ENCODE results near the gene RPN2. TPM values are rescaled to one million over a fixed set of nuclear protein-coding genes. Genes with fewer than 3 reads are reported as not detected.

Gene RPN2
- total and polyA plus RNA-seq, 9 of the 15 experiments (the other 6 are each of a cell fraction or from before 2014, with no cell fraction given), result 168 to 548 (median 325) TPM

GRCh38 chr20:37131486-37131885 lies 47.6 kb upstream of the RPN2 start:
- no peak overlapping the region for H3K27ac ChIP-seq (ENCODE audit: extremely low read depth, low read depth, low read length)
- WGBS (ENCODE audit: insufficient coverage, low coverage, missing lambda C conversion rate), result 26% methylated on average over 3 of the region's 3 CpGs
- FAIRE-seq (no peak), ATAC-seq (no peak), DNase-seq (ENCODE audit: extremely low read depth in 1 of 4, low spot score in 3 of 4) (no peak)
- H3K9me1 ChIP-seq (ENCODE audit: control insufficient read depth, insufficient read depth, low read length), result no peaks in the 10 kb centered on the region
- no peak overlapping the region for H3K4me3 ChIP-seq
- in situ Hi-C loops (cut with MboI), result no loop called here
- no peak overlapping the region for H3K4me2 ChIP-seq (ENCODE audit: insufficient read depth, low read length)
- peak; percentile 56 for TF ChIP-seq ZNF316 (IDR thresholded peaks at IDR 0.05)
- no peak for TF ChIP-seq ZNF830 (CRISPR knock-in tag; IDR thresholded peaks at IDR 0.05)
- no peak for TF ChIP-seq FUS (optimal IDR thresholded peaks at IDR 0.05; ENCODE audit: low read depth, low read length)
- peak; percentile 36; the same call in 1 of the 2 replicates for TF ChIP-seq C11orf30 (IDR thresholded peaks at IDR 0.05; ENCODE audit: low read depth)
- no peak for TF ChIP-seq NR0B1 (IDR thresholded peaks at IDR 0.05; ENCODE audit: partially characterized antibody)
- TF ChIP-seq BRF2 (IDR thresholded peaks at IDR 0.05; ENCODE audit: borderline replicate concordance, insufficient read depth, insufficient read length), result no peak
- no peak for TF ChIP-seq NR4A1 (CRISPR knock-in tag; IDR thresholded peaks at IDR 0.05)
- no peak for TF ChIP-seq NR4A1 (tag; IDR thresholded peaks at IDR 0.05)
- H3K79me2 ChIP-seq (ENCODE audit: control insufficient read depth, insufficient read depth, low read length), result no peaks in the 10 kb centered on the region
- intact Hi-C loops (cut with micrococcal nuclease), result no loop called here
- H2AFZ ChIP-seq (ENCODE audit: low read depth, low read length), result no peak overlapping the region
- no peaks in the 10 kb centered on the region for H4K20me1 ChIP-seq (replicated peaks; ENCODE audit: control insufficient read depth, insufficient read depth, low read length)
- ChIA-PET POLR2A (interaction anchor here (0.5 to 1.0 kb wide), 4 partner anchors 10 to 23 kb away, joined by 3 to 5 read pairs (median 4); no protein-coding TSS in a partner anchor), CTCF (ENCODE audit: low intra/inter-chr PET ratio) (no interaction called here)
- no TSS peak for BruUV-seq (replicated peaks)
- no peaks in the 10 kb centered on the region for H3K36me3 ChIP-seq (ENCODE audit: control insufficient read depth, insufficient read depth, low read length)
- H3K27me3 ChIP-seq (ENCODE audit: control insufficient read depth in 2 of 2, insufficient read depth in 2 of 2, low read length in 2 of 2), result no peaks in the 10 kb centered on the region; a peak in 2 of 5 replicates
- H3K4me1 ChIP-seq (replicated peaks in 1 of 2; ENCODE audit: control insufficient read depth in 2 of 2, insufficient read depth in 2 of 2, low read length in 2 of 2), result no peaks in the 10 kb centered on the region
- H3K9ac ChIP-seq (ENCODE audit: insufficient read depth in 1 of 2, low read depth in 2 of 2, low read length in 2 of 2), result no peak overlapping the region
- no peaks in the 10 kb centered on the region for H3K9me3 ChIP-seq (replicated peaks; ENCODE audit: control insufficient read depth, insufficient read depth, low read depth, low read length)
